HL-60 (cell line): Measurements from ENCODE around the gene DSCAML1.
"Not testable (repeated sequence)": the region's sequence is repeated elsewhere in the genome, so short reads cannot be mapped to it uniquely, and the experiment has no call there.

Source experiments
- DNase-seq, 2 experiments: peaks; one replicate each; pipeline ENCODE4 v3.0.0-alpha.2; 2010 to 2020; ENCODE audit warnings: low read depth in 1 of 2, low spot score in 1 of 2
- H3K27ac ChIP-seq: fragments of 250-450 bp; sonication (Bioruptor Pico); replicated peaks from 2 replicates; pipeline ENCODE4 v1.5.1; 2020; ENCODE audit warnings: mild to moderate bottlenecking, moderate library complexity
- H3K27me3 ChIP-seq: fragments of 250-450 bp; sonication (Bioruptor Pico); 2 replicates; pipeline ENCODE4 v1.5.1; 2021; ENCODE audit warnings: mild to moderate bottlenecking, moderate library complexity; ENCODE audit not compliant: insufficient read depth, poor library complexity, severe bottlenecking
- H3K4me3 ChIP-seq: replicated peaks from 2 replicates; pipeline ENCODE4 v1.5.1; 2011; ENCODE audit warnings: mild to moderate bottlenecking, control low read depth, low read length; ENCODE audit not compliant: insufficient read depth
- CTCF ChIP-seq: IDR thresholded peaks from one replicate; pipeline ENCODE4 v1.5.1; 2011; ENCODE audit warnings: low read length, control low read depth, inconsistent platforms; ENCODE audit not compliant: insufficient read depth
- GABPA ChIP-seq: IDR thresholded peaks from 2 replicates; pipeline ENCODE4 v1.6.1; 2012; ENCODE audit warnings: low read depth
- POLR2AphosphoS5 ChIP-seq: IDR thresholded peaks from 2 replicates; pipeline ENCODE4 v1.6.1; 2012; ENCODE audit warnings: low read depth
- REST ChIP-seq: IDR thresholded peaks from 2 replicates; pipeline ENCODE4 v1.6.1; 2012; ENCODE audit warnings: low read depth; ENCODE audit not compliant: insufficient replicate concordance
- SPI1 ChIP-seq: IDR thresholded peaks from 2 replicates; pipeline ENCODE4 v1.6.1; 2012; ENCODE audit warnings: low read depth, mild to moderate bottlenecking, borderline replicate concordance

Gene DSCAML1

GRCh38 chr11:117399100-117399840 lies 397.7 kb downstream of the DSCAML1 start:
- not testable (repeated sequence) for H3K27ac ChIP-seq, DNase-seq, H3K4me3 ChIP-seq, H3K27me3 ChIP-seq

- not testable (repeated sequence) for DNase-seq, H3K27ac ChIP-seq, H3K4me3 ChIP-seq, H3K27me3 ChIP-seq
Observed at GRCh38 chr11:117398618-117399017, 398.4 kb downstream of the DSCAML1 start.

- no peak for DNase-seq
- Histone ChIP-seq H3K4me3 (no peak overlapping the region), H3K27ac (no peak overlapping the region), H3K27me3 (no peaks in the 10 kb centered on the region)
- no peak for TF ChIP-seq SPI1
- no peak for TF ChIP-seq REST
- no peak for TF ChIP-seq CTCF
- no peak for TF ChIP-seq GABPA
- TF ChIP-seq POLR2AphosphoS5: no peak
Observed at GRCh38 chr11:117396970-117397369, 400.0 kb downstream of the DSCAML1 start.

- H3K27me3 ChIP-seq: no peaks in the 10 kb centered on the region
- DNase-seq: no peak
- H3K27ac ChIP-seq: no peak overlapping the region
- TF ChIP-seq GABPA (no peak), SPI1 (no peak), REST (no peak), CTCF (no peak), POLR2AphosphoS5 (no peak)
- no peak overlapping the region for H3K4me3 ChIP-seq
Observed at GRCh38 chr11:117395476-117395875, 401.5 kb downstream of the DSCAML1 start.
